PC-9 (cell line): Measurements from ENCODE around the gene F12. TPM values are rescaled to one million over a fixed set of nuclear protein-coding genes. Genes with fewer than 3 reads are reported as not detected.
"Not testable (repeated sequence)": the region's sequence is repeated elsewhere in the genome, so short reads cannot be mapped to it uniquely, and the experiment has no call there.

Source experiments
- BruUV-seq: library from RNA; stranded (reverse); fragments of 400-500 nt; replicated peaks from 2 replicates; lab custom pipeline; 2021; lab: Mats Ljungman, UMichigan
- CTCF ChIA-PET: fragments of 300-600 bp; sonication (Branson Sonifier 250); formaldehyde crosslinking; loops from one replicate; lab custom pipeline; 2022; ENCODE audit warnings: antibody characterized with exemption; lab: Charles Lee
- POLR2A ChIA-PET: fragments of 300-600 bp; sonication (Branson Sonifier 250); formaldehyde crosslinking; loops from one replicate; lab custom pipeline; 2022; ENCODE audit warnings: antibody characterized with exemption; ENCODE audit not compliant: unreplicated experiment; lab: Charles Lee
- DNase-seq, 2 experiments: peaks; one replicate each; pipeline versions ENCODE4 v3.0.0 to v3.0.0-alpha.2; 2015 to 2022; ENCODE audit warnings: mixed read lengths in 1 of 2
- H2AFZ ChIP-seq: fragments of 200-600 bp; sonication (generic); 2 replicates; pipeline ENCODE4 v1.8.1; 2017; ENCODE audit warnings: antibody characterized with exemption
- H3F3A ChIP-seq: fragments of 200-600 bp; sonication (generic); 2 replicates; pipeline ENCODE4 v1.8.1; 2017; ENCODE audit warnings: antibody characterized with exemption, mild to moderate bottlenecking, low read depth; ENCODE audit not compliant: insufficient read depth
- H3K27ac ChIP-seq: fragments of 200-600 bp; sonication (generic); 2 replicates; pipeline ENCODE4 v1.6.1; 2016; ENCODE audit warnings: mixed run types
- H3K27me3 ChIP-seq: fragments of 200-600 bp; sonication (generic); 2 replicates; pipeline ENCODE4 v1.6.1; 2016; ENCODE audit warnings: low read depth, mixed run types; ENCODE audit not compliant: insufficient read depth
- H3K36me3 ChIP-seq: fragments of 200-600 bp; sonication (generic); 2 replicates; pipeline ENCODE4 v1.6.1; 2016; ENCODE audit warnings: low read depth, mixed run types
- H3K4me1 ChIP-seq: fragments of 200-600 bp; sonication (generic); replicated peaks from 2 replicates; pipeline ENCODE4 v1.6.1; 2016; ENCODE audit warnings: mixed run types; ENCODE audit not compliant: insufficient read depth
- H3K4me2 ChIP-seq: fragments of 200-600 bp; sonication (generic); 2 replicates; pipeline ENCODE4 v1.6.1; 2017; ENCODE audit warnings: mixed run types
- H3K4me3 ChIP-seq: fragments of 200-600 bp; sonication (generic); 2 replicates; pipeline ENCODE4 v1.6.1; 2016; ENCODE audit warnings: mixed run types
- H3K79me2 ChIP-seq: fragments of 200-600 bp; sonication (generic); 2 replicates; pipeline ENCODE4 v1.6.1; 2017; ENCODE audit warnings: low read depth, mixed run types
- H3K9me2 ChIP-seq: fragments of 200-600 bp; sonication (generic); 2 replicates; pipeline ENCODE4 v1.8.1; 2017; ENCODE audit warnings: mild to moderate bottlenecking; ENCODE audit not compliant: insufficient read depth
- H3K9me3 ChIP-seq: fragments of 200-600 bp; sonication (generic); 2 replicates; pipeline ENCODE4 v1.8.1; 2016; ENCODE audit warnings: low read depth; ENCODE audit not compliant: insufficient read depth
- H4K20me1 ChIP-seq: fragments of 200-600 bp; sonication (generic); 2 replicates; pipeline ENCODE4 v1.8.1; 2017; ENCODE audit not compliant: insufficient read depth
- EZH2 ChIP-seq: fragments of 200-600 bp; sonication (generic); IDR thresholded peaks from 2 replicates; pipeline ENCODE4 v1.8.0; 2017; ENCODE audit warnings: antibody characterized with exemption, low read depth
- intact Hi-C: fragments of 100-400 bp; cut with micrococcal nuclease; formaldehyde crosslinking; loops from one replicate; pipeline ENCODE4 v1.10.0; 2022; ENCODE audit not compliant: unreplicated experiment
- total RNA-seq: library from RNA; stranded (reverse); gene quantifications from 2 replicates; pipeline ENCODE4 v1.2.3, GENCODE V29; 2021
- TF ChIP-seq, protein P1 (sequence below): fragments of 200-600 bp; sonication (generic); conservative IDR thresholded peaks from 2 replicates; pipeline ENCODE4 v1.6.1; 2017; ENCODE audit warnings: mixed run types, antibody characterized with exemption, mild to moderate bottlenecking, moderate library complexity

The F12 gene
- total RNA-seq, 1 experiment from 2014 or later, result 14.5 TPM

DNA sequence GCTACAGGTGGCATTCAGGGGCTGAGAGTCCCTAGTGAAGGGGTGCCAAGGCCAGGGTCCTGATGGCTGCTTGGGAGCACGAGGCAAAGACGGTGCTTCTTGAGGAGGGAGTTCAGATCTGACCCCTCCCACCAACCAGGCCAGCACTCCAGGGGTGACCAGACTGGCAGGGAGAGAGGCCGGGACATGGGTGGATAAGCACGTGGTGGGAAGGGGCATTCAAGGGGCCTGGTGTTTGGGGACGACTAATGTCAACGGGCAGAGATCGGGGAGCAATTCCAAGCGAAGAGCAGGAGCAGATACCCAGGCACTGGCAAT lies 47.1 kb downstream of the F12 start:
- Histone ChIP-seq H3K27ac (no peak overlapping the region), H3K9me3 (no peaks in the 10 kb centered on the region), H3K4me3 (no peak overlapping the region; the same call in 1 of the 2 replicates), H3K4me2 (peak overlapping the region; percentile 95), H3K27me3 (peaks cover 10% of the 10 kb centered on the region; the same call in 1 of the 2 replicates), H3K9me2 (no peaks in the 10 kb centered on the region), H3K36me3 (no peaks in the 10 kb centered on the region), H3F3A (peaks cover 10% of the 10 kb centered on the region; the same call in 1 of the 2 replicates), H3K79me2 (no peaks in the 10 kb centered on the region), H4K20me1 (no peaks in the 10 kb centered on the region), H2AFZ (no peak overlapping the region), H3K4me1 (0 out of 2 replicates have a peak, but pooled peaks cover 4% of the 10 kb centered on the region)
- TF ChIP-seq, protein P1, sequence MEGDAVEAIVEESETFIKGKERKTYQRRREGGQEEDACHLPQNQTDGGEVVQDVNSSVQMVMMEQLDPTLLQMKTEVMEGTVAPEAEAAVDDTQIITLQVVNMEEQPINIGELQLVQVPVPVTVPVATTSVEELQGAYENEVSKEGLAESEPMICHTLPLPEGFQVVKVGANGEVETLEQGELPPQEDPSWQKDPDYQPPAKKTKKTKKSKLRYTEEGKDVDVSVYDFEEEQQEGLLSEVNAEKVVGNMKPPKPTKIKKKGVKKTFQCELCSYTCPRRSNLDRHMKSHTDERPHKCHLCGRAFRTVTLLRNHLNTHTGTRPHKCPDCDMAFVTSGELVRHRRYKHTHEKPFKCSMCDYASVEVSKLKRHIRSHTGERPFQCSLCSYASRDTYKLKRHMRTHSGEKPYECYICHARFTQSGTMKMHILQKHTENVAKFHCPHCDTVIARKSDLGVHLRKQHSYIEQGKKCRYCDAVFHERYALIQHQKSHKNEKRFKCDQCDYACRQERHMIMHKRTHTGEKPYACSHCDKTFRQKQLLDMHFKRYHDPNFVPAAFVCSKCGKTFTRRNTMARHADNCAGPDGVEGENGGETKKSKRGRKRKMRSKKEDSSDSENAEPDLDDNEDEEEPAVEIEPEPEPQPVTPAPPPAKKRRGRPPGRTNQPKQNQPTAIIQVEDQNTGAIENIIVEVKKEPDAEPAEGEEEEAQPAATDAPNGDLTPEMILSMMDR, result no peak
- no peak for TF ChIP-seq EZH2
- ChIA-PET POLR2A (interaction anchor here (0.6 to 0.7 kb wide), 2 partner anchors 50 to 1436 kb away, joined by 5 read pairs; no protein-coding TSS in a partner anchor), CTCF (interaction anchor here (0.7 kb wide), 1 partner anchor 139 kb away, joined by 3 read pairs; no protein-coding TSS in a partner anchor)
- no peak for DNase-seq
- no TSS peak for BruUV-seq
- intact Hi-C loops, result no loop called here

DNA sequence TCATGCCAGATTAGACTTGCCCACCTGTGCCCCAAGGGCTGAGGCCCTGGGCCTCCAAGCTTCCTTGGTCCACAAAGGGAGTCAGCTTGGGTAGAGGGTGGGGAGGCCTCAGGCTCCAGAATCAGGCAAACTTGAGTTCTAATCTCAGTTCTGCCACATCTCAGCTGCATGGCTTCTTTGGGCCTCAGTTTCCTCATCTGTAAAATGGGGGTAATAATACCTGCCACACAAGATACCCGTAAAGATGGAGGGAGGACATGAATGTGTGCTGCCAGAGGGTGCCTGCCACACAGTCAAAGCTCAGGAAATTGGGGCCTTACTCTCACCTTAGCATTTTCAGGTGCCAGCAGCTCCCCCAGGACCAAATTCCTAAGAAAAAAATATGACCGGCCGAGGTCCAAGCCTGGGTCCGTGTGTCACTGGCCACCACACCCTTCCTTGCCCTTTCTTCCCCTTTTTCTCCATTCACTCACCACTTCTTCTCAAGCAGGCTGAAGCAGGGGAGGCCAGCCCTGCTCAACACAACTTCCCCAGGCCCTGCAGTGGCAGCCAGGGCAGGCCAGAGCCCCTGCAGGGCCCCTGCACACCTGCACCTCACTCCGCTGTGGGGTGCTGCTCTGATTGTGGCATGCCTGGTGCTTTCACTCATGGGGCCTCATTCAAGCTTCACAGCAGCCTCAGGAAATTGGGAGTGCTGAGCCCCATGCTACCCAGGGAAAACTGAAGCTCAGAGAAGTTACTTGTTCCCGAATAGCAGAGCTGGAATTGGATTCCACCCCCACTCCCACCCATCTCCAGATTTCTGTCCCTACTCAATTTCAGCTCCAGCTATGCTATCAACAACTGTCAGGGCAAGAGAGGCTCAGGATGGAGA lies 47.7 kb downstream of the F12 start:
- intact Hi-C loops, result no loop called here
- H3K9me2 ChIP-seq, result no peaks in the 10 kb centered on the region
- peaks cover 13% of the 10 kb centered on the region; the same call in 1 of the 2 replicates for H3F3A ChIP-seq
- no peaks in the 10 kb centered on the region for H3K79me2 ChIP-seq
- no peaks in the 10 kb centered on the region for H3K9me3 ChIP-seq
- 0 out of 2 replicates have a peak, but pooled peaks cover 4% of the 10 kb centered on the region for H3K4me1 ChIP-seq
- no peaks in the 10 kb centered on the region for H3K36me3 ChIP-seq
- no TSS peak for BruUV-seq
- no peak overlapping the region for H3K27ac ChIP-seq
- no peak overlapping the region for H3K4me2 ChIP-seq
- CTCF ChIA-PET, result interaction anchor here (1.1 kb wide), 1 partner anchor 9 kb away, joined by 3 read pairs; no protein-coding TSS in a partner anchor
- H3K27me3 ChIP-seq, result peaks cover 14% of the 10 kb centered on the region; the same call in 1 of the 2 replicates
- H3K4me3 ChIP-seq, result no peak overlapping the region
- H2AFZ ChIP-seq, result no peak overlapping the region
- TF ChIP-seq EZH2, result no peak
- TF ChIP-seq, protein P1, result no peak
- no peak for DNase-seq
- H4K20me1 ChIP-seq, result no peaks in the 10 kb centered on the region
- POLR2A ChIA-PET, result interaction anchor here (0.5 to 0.6 kb wide), 2 partner anchors 424 to 1436 kb away, joined by 5 to 25 read pairs; no protein-coding TSS in a partner anchor

DNA sequence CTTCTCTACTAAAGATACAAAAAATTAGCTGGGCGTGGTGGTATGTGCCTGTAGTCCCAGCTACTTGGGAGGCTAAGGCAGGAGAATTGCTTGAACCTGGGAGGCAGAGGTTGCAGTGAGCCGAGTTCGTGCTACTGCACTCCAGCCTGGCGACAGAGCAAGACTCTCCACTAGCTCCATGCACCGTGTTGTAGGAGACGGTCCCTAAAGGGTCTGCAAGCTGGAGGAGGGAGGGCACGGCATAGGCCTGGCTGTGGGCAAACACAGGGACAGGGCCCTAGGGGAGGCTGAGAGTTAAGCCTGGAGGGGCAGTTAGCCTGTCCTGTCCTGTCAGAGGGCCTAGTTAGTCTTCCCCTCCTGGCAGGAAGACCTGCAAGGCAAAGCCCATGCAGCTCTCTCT lies 48.6 kb downstream of the F12 start:
- H3K4me3 ChIP-seq, H3K79me2 ChIP-seq, BruUV-seq, H4K20me1 ChIP-seq, H3K36me3 ChIP-seq, H2AFZ ChIP-seq, H3K9me2 ChIP-seq, DNase-seq, H3K27ac ChIP-seq, H3K4me1 ChIP-seq, intact Hi-C loops, H3K9me3 ChIP-seq, H3K4me2 ChIP-seq: not testable (repeated sequence)
- ChIA-PET CTCF (interaction anchor here (1.1 kb wide), 1 partner anchor 10 kb away, joined by 3 read pairs; no protein-coding TSS in a partner anchor), POLR2A (interaction anchor here (0.5 kb wide), 1 partner anchor 423 kb away, joined by 25 read pairs; no protein-coding TSS in a partner anchor)
- Histone ChIP-seq H3K27me3 (peaks cover 14% of the 10 kb centered on the region; the same call in 1 of the 2 replicates), H3F3A (peaks cover 13% of the 10 kb centered on the region; the same call in 1 of the 2 replicates)
